ENCODE data around the gene FHIT.

- TF ChIP-seq CTCF (IDR thresholded peaks at IDR 0.05) (no peak), POLR2A (IDR thresholded peaks at IDR 0.05) (no peak), POLR2AphosphoS5 (IDR thresholded peaks at IDR 0.05) (no peak)
Measured at GRCh38 chr3:60185161-60185560, 1066.1 kb downstream of the FHIT start.
